ENCODE data around the gene TNS3. TPM values are rescaled to one million over a fixed set of nuclear protein-coding genes. Genes with fewer than 3 reads are reported as not detected.

TNS3 gene
- total and polyA plus RNA-seq, 2 of the 13 experiments (the other 11 are each of a cell fraction or from before 2014, with no cell fraction given) = 52.9 to 55.7 TPM

GRCh38 chr7:47292832-47293309 lies 289.0 kb downstream of the TNS3 start (continued):
- peak; percentile 67; the same call in 1 of the 2 replicates for TF ChIP-seq ZNF414 (CRISPR knock-in tag; IDR thresholded peaks at IDR 0.05)
- no peak for TF ChIP-seq ZNF691 (CRISPR knock-in tag; IDR thresholded peaks at IDR 0.05; ENCODE audit: borderline replicate concordance, low read depth)
- no peak for TF ChIP-seq THYN1 (CRISPR knock-in tag; IDR thresholded peaks at IDR 0.05; ENCODE audit: borderline replicate concordance, low read depth)
- peak; percentile 78; the same call in 1 of the 2 replicates for TF ChIP-seq THRA (CRISPR knock-in tag; IDR thresholded peaks at IDR 0.05; ENCODE audit: borderline replicate concordance)
- TF ChIP-seq SOX13 (IDR thresholded peaks at IDR 0.05) = peak; percentile 79
- TF ChIP-seq SOX13 (CRISPR knock-in tag; conservative IDR thresholded peaks at IDR 0.05 in 1 of 2, IDR thresholded peaks at IDR 0.05 in 1 of 2) = peak in 1 of 2 experiments; percentile 90; a peak in 2 of 4 replicates
- no peak; the same call in 1 of the 2 replicates for TF ChIP-seq GMEB1 (CRISPR knock-in tag; IDR thresholded peaks at IDR 0.05; ENCODE audit: borderline replicate concordance)
- TF ChIP-seq HDAC2 (CRISPR knock-in tag; IDR thresholded peaks at IDR 0.05) = peak; percentile 97
- TF ChIP-seq E2F2 (CRISPR knock-in tag; IDR thresholded peaks at IDR 0.05; ENCODE audit: borderline replicate concordance) = no peak
- no peak for TF ChIP-seq EED (CRISPR knock-in tag; IDR thresholded peaks at IDR 0.05)
- no peak for TF ChIP-seq SMAD1 (CRISPR knock-in tag; IDR thresholded peaks at IDR 0.05; ENCODE audit: borderline replicate concordance, low read depth)
- peak; percentile 59; the same call in 1 of the 2 replicates for TF ChIP-seq MIER2 (CRISPR knock-in tag; IDR thresholded peaks at IDR 0.05)
- TF ChIP-seq CBX5 (CRISPR knock-in tag; IDR thresholded peaks at IDR 0.05; ENCODE audit: borderline replicate concordance) = no peak; the same call in 1 of the 2 replicates
- TF ChIP-seq ZNF605 (CRISPR knock-in tag; IDR thresholded peaks at IDR 0.05) = no peak
- peak; percentile 15; the same call in 1 of the 2 replicates for TF ChIP-seq TSC22D2 (CRISPR knock-in tag; IDR thresholded peaks at IDR 0.05; ENCODE audit: borderline replicate concordance)
- TF ChIP-seq PCBP1 (IDR thresholded peaks at IDR 0.05; ENCODE audit: borderline replicate concordance, low read depth, low read length) = no peak
- TF ChIP-seq SOX5 (CRISPR knock-in tag; IDR thresholded peaks at IDR 0.05; ENCODE audit: borderline replicate concordance) = peak; percentile 84; the same call in 1 of the 2 replicates
- 0 out of 2 replicates have a peak, but pooled peaks have one; percentile 72 for TF ChIP-seq ZNF564 (CRISPR knock-in tag; IDR thresholded peaks at IDR 0.05)
- TF ChIP-seq ZNF317 (CRISPR knock-in tag; IDR thresholded peaks at IDR 0.05) = 0 out of 2 replicates have a peak, but pooled peaks have one; percentile 34
- no peak for TF ChIP-seq ZNF549 (CRISPR knock-in tag; IDR thresholded peaks at IDR 0.05)
- no peak for TF ChIP-seq SRY (CRISPR knock-in tag; IDR thresholded peaks at IDR 0.05)
- peak; percentile 71 for TF ChIP-seq FOSL2 (CRISPR knock-in tag; IDR thresholded peaks at IDR 0.05)
- no peak for TF ChIP-seq NFE2L1 (CRISPR knock-in tag; IDR thresholded peaks at IDR 0.05; ENCODE audit: borderline replicate concordance)
- peak; percentile 42; the same call in 1 of the 2 replicates for TF ChIP-seq ZNF878 (CRISPR knock-in tag; IDR thresholded peaks at IDR 0.05)
- 0 out of 2 replicates have a peak, but pooled peaks have one; percentile 78 for TF ChIP-seq ZSCAN29 (CRISPR knock-in tag; conservative IDR thresholded peaks at IDR 0.05)

Data from HepG2 (cell line).